Stimulated activated CD8-positive, alpha-beta memory T cell treated with anti-CD3 and anti-CD28 coated beads, Interleukin-12 subunit alpha, Interleukin-12 subunit beta, amount 100 ng/mL, for 24 hours (primary cell): ENCODE results near the gene ARAP1.

ENCODE experiments used
- DNase-seq: peaks from one replicate; pipeline ENCODE4 v3.0.0-alpha.2; 2020; ENCODE audit errors: extremely low read depth

Gene ARAP1

DNA sequence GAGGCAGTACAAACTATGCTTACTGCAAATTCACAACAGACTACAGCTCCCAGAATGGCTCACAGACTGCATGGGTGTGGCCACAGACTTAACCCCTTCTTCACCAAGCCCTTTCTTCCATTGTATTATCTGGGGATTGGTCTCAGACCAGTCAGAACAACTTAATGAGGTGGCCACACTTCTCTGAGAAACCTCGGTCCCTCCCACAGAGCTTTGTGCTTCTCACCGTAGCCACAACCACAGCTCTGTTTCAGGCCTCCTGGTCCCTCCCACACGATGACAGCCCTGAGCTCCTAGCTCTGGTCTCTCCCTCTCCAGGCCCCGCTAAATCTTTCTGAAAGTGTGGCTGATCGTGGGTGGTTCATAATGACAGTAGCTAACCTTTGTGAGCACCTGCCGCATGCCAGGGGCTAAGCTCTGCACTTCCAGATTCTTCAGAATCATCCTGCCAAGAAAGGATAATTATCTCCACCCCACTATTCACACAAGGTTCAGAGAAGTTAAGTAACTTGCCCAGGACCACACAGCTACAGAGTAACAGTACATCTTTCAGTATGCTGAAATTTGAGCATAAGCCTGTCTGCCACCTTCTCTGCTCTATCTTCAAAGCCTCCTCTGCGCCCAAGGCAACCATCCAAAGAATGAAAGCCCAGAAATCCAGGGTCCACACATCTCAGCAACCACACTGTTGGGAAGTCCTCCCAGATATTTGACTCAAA, 83.4 kb downstream of the ARAP1 start:
- peak; percentile 20 for DNase-seq

DNA sequence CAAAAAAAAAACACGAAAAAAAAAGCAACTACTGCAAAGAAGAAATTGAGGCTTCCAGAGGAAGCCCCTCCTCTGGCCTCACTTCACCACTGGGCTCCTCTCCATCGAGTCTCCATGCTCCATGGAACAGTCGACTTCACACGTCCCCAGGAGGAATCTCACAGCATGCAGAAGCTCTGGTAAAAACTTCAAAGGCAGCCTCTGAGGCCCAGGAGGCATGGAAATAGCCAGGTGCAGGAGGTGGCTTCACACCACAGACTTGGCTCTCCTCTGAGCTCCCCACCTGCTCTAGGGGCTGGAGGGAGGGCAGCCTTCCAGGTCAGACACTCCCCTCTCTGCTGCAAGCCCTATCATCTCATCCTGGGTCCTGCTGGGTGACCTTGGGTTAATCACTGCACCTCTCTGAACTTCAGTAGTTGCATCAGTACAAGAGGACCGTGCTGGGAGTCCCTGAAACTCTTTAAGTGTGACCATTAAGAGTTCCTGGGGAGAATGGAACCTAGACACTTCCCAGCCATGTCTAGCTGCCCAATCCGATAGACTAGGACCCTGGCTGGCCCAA, 86.2 kb downstream of the ARAP1 start:
- DNase-seq, result no peak

DNA sequence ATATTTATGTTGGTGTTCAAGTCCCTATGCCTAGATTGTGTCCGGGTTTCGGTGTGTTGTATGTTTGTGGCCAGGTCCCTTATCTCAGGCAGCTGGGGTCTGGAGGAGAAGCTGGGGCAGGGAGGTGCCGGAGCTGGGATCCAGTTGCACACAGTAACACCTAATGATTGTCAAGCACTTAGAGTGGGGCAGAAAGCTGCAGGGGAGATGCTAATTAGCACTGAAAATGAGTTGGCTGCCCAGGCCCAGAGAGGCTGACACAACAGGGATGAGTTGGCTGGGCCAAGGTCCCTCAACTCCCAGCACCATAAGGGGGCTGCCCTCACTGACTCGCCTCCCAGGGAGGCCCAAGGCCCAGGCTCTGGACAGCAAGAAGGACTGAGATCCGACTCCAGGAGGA, 90.2 kb downstream of the ARAP1 start:
- no peak for DNase-seq

DNA sequence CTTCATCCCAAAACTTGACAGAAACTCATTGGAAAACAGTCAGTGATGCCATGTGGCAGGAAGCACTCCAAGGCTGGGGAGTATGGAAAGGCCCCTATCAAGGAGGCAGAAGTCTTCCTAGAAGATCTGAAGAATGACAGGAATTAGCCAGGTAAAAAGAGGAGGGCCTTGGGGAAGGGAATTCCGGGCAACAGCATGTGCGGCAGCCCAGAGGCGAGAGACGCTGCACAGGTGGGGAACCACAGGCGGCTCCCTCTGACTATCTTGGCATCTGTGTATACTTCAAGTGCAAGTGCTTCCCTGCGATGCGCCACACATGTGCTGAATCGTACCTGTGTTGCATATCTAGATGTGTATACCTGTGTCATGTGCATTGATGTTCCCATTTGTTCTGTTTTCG, 90.7 kb downstream of the ARAP1 start:
- no peak for DNase-seq

DNA sequence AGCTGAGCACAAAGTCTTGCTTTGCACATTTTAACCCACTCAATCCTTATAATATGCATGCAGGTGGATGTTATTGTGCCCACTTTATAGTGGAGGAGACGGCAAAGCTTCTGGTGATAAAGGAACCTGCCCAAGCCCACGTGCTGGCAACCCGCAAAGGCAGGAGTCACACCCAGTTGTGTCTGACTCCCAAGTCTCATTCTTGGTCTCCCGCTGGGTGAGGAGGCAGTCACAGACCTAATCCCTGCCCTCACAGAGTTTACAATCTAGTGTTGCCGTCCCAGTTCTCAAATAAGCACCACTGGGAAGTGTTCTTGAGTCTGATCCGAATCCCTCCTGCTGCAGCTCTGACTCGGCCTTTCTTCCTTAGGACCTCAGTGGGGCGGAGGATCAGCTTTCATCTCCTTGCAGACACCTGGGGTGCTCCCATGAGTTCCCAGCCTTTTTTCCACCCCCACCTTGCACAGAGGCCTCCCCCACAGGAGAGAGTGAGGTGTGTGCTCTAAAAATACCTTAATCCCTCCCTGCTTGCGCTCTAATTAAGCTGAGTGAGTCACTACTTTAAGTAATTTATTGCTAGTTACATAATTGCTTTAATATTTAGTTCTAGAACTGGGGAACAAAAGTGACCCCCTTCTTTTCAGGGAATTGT, 93.1 kb downstream of the ARAP1 start:
- DNase-seq, result no peak

DNA sequence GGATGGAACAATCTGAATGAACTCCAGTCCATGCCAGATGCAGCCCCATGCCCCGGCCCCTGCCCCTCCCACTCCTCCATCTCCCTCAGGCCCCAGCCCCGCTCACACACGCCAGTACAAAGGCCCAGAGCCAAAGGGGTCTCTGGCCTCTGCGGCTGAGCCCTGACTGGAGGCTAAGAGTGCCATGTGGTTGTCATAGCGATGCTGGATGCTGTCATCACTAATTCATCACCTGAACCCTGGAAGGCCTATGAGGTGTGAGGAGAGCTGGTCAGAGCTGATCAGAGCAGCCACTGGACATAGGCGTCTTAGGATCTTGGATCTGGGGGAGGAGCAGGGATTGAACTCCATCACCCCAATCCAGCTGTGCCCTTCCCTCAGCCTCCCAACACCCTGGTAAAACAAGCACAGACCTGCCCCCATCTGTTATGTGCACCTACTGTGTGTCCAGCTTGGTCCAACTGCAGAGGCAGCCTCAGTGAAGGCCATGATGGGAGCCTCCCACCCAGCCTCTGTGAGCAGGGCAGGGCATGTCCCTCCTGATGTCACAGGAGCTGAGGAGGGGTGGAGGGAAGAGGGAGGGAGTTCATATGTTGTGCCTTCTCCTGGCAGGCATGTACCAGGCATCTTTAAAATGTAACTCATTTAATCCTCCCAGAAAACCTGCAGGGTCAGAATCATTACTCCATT, 94.7 kb downstream of the ARAP1 start:
- no peak for DNase-seq

DNA sequence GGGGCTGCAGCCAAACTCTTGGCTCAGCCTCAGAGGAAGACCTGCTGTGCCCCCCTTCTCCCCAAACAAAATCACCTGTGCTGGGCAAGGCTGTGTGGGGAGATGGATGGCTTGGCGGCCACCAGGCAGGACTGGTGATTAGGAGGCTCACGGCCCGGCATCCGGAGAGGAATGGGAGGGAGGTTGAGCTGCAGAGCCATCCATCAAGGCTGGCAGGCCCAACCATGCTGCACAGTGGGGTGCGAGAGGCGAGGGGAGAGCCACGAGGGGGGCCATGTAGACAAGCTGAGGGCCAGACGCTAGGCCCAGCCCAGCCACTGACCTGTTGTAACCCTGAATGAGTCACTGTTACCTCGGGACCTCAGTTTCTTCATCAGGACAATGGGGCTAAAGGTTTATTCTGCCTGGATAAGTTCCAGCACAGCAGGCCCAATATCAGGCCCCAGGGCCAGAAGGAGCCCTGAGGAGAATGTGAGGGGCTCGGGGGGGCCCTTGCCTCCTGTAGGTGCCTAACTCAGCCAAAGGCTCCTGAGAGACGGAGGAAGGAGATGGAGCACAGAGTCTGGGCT, 96.2 kb downstream of the ARAP1 start:
- DNase-seq, result no peak

DNA sequence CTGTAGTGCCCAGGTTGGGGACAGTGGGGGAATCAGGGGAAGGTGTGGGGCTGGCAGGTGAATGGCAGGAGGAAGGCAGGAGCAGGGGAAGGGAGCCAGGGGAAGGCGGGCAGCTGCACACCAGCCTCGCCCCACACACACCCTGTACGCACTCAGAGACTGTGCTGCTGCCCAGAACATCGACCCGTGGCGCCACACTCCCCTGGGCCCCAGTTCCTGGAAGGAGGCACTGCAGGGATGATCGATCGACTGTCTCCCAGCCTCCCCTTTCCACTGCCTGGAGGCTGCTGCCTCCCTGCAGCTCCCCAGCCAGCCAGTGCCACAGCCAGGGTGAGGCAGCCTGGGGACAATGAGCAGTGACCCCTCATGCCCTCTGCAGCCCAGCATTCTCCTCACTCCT, 97.2 kb downstream of the ARAP1 start:
- no peak for DNase-seq

DNA sequence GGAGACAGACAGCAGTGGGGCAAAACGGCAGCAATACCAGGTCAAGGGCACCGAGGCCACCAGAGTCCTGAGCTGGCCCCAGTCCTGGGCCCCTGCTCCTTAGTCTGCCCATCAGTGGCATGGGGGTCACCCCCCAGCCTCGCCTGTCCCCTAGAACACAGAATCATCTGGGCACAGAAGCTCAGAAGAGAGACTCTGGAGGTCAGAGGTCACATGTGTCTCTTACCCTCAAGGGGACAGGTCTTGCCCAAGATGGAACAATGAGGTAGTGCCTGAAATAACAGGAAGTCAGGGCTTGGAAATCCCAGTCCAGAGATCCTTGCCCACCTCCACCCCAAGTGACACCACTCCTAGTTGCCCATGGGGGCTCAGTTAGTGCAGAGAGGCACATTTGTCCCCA, 98.6 kb downstream of the ARAP1 start:
- no peak for DNase-seq

DNA sequence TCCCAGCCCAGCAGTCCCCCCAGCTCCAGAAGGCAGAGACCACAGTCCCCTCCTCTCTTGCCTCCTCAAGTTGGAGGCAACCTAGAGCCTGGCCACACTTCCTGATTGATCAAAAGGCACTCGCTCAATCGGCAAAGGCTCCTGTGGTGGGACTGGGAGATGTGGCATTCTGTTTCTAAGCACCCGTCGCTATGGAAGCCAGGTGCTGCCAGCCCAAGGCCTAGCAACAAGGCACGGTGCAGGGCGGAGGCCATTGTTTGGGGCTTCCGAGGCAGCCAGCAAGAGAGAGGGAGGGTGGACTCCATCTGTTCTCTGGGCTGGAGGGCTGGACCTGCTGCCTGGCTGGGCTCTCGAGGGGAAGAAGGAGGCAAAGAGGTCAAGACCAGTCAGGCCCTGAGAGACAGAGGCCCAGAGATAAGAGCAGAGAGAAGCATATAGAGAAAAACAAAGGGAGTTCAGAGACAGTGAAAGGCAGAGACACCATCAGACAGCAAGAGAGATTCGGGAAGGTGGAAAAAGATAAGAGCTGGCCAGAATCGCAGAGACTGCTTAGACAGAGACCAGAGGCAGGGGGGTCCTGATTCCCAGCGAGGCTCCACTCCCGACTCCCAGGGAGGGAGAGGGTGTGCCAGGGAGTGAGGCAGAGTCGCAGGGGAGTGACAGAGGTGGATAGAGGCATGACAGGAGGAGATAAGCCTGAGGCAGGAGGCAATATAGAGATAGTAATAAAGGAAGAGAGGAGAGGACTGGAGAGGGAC, 99.2 kb downstream of the ARAP1 start:
- no peak for DNase-seq

DNA sequence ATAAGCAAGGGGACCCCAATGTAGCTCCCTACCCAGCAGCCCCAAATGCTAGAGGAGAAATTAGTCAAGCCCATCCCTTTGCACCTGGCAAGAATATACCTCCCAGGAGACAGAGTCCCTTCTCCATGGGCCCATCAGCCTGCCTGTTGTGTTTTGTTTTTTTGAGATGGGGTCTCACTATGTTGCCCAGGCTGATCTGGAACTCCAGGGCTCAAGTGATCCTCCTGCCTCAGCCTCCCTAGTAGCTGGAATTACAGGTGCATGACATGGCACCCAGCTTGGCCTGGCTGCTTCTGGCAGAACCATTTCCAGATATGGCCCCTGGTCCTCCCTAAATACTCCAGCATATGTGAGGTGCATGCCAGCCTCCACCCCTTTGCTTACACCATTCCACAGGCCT, 100.1 kb downstream of the ARAP1 start:
- DNase-seq, result no peak

DNA sequence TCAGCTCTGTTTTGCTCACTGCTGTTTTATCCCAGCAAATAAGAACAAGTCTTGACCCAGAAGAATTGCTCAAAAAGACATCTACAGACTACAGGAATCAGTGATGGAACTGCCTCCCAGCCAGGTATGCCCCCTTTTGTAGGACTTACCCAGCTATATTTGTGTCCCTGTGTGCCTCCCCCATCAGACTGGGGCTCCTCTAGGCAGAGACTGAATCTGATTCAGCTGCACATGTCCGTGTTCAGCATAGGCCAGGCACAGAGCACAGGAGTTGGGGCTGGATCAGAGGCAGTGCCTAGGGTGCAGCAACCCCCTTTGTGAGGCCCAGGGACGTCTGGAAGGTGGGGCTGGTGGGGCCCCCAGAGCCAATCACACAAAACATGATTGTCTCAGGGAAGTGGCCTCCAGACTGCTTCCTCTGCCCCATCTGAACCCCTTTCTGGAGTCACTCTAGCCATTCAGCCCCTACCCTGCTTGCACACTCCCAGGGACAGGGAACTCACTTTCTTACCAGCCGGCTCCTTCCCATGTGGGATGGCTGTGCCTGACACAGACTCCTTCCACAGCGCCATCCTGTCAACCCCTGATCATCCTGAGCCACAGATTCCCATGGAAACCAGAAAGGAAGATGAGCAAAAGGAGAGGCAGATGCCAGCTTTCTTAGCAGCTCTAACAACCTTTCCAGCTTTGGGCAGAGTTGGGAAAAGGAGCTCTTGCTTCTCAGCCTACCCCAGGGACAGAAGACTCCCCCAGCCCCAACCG, 102.8 kb downstream of the ARAP1 start:
- no peak for DNase-seq

DNA sequence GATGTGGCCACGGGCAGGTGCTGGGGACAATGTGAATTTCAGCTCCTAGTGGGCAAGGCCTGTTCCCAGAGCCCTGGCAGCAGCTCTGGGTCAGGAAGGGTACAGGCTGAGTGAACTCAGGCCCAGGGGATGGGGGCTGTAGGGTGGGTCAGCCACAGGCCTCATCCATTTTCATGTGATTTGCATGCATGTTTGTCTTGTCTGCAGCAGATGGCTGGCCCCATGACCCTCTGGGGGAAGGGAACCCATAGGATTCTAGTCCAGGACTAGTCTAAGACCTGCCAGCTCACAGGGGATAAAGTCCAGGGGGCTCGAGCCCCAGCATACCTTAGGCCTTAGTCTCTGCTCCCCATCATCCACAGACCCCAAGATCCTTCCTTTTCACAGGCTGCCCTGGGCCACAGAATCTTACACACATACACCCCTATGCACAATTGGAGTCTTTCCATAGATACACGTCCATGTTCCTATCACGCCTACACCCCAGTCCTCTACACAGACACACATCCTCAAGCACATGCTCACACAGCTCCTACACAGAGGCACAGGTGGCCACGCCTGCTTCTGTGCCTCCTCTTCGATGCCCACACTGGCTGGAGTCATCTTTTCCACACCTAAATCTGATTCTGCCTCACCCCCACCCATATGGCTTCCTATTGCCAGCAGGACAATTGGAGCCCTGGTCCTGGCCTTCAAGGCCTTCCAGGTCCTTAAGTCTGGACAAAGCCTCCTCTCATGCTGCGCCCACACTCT, 103.6 kb downstream of the ARAP1 start:
- no peak for DNase-seq

DNA sequence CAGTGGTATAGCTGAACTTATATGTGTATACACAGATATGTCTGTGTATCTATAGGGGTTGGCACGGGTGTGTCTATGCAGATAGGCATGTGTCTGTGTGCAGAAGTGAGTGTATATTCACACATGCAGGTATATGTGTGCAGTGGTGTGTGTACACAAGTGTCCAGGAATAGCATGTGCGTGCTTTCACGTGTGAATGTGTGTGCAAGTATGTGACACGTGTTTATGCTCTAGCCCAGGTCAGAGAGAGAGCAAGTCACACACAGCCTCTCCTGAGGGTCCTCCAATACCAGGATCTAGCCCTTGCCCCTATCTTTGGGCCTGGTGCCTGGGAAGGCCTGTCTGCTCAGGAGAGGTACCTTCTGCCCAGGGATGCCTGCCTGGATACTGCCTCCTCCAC, 104.3 kb downstream of the ARAP1 start:
- no peak for DNase-seq

DNA sequence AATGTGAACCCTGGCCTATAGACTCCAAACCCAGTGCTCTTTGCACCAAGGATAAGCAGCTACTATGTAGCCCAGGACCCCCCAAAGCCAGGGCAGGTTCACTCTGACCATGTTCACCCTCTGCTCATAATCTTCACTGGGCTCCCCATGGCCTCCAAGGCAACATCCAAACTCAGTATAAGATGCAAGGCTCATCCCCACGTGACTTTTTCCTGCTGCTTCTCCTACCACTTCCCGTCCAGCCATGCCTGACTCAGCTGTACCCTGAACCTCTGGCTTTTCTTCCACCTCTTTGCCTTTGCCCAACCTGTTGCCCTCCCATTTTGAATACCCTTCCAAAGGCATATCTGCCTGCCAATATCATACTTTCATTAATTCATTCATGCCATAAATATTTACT, 105.7 kb downstream of the ARAP1 start:
- no peak for DNase-seq

DNA sequence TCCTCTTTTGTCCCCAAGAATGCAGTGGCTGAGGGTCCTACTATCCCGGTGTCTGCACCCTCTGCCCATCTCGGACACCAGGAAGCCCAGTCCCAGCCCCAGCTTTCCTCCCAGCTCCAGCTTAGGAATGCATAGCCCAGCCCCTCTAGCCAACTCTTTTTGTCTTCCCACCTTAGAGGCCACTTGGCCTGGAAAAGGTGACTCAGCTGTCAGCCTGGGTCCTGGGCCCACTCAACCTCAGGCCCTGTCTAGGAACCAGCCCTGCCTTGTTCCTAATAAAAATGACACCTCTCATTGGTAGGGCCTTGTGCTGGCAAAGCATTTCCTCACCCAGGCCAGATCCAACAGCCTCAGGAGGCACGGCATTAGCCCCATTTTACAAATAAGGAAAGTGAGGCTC, 106.2 kb downstream of the ARAP1 start:
- no peak for DNase-seq

DNA sequence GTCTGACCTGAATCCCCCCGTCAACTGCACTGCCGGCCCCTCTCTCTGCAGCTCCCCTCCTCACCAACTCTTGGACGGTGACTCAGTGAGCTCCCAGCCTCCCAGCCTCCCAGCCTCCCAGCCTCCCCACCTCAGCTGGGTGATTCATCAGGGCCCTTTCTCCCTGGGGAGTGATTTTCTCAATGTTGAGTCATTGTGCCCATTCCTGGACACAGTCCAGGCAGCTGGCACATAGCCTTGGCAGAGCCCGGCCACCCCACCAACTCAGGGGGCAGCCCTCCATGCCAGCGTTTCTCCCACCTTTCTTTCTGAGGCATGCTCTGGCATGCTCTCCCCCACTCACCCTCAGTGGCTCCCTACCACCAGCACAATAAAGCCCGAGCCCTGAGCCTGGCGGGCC, 108.7 kb downstream of the ARAP1 start:
- DNase-seq, result no peak

DNA sequence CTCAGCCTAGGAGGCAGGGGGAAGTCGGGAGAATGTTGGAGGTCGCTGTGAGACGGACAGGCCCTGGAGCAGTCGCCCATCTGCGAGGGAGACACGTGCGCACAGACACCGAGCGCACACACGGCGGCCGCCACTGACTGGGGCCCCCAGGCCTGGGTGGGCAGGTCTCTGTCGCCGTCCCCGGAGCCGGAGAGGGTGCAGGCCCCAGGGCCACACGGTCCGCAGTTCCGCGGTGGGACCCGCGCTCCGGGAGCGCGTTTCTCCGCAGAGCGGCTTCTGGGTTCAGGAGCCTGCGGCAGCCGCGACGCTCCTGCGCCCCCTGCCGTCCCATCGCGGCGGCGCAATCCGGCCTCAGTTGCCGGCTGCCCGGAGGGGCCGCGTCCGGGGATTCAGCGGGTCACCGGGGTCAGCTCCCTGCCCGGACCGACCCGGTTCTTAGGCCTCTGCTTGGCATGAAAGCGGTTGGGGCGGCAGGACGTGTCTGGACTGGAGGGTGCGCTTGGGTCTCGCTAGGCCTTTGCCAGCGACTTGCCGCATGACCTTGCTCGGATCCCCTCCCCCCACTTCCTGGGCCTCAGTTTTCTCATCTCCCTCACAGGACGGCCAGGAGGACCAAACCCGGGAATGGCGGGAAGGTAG, 109.2 kb downstream of the ARAP1 start:
- DNase-seq, result peak; percentile 16

DNA sequence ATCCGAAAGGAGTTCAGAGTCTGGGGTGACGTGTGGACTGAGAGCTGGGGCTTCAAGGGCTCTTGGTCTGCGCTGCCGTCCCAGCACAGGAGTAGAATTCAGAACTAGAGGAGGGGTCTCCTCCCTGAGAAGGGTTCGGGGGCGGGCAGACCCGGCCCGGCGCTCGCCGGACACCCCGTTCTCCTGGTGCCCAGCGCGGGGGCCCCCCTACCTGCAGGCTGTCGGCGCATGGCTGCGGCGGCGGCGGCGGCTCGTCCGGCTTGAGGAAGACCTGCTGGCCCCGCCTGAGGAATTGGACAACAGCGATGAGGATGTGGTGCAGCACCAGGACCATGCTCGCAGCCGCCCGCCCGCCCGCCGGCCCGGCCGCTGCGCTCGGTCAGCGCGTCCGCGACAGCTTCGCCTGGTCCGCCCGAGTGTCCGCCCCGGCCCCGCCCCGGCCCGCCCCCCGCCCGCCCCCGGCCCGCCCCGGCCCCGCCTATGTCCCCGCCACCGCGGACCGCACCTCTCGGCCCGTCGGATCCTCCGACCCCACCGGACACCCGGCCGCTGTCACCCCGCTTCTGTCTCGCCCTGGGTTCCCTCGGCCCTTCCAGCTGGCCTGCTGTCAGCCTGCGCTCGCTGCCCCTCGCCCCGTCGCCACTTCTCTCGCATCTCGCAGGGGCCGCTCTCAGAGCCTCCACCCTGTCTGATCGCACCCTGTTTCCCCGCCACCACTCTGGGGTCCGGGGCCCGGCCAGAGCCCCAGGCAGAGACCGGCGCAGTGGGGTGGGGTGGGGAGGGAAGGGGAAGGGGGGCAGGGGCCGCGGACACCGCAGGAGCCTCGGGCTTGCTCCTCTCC, 109.9 kb downstream of the ARAP1 start:
- DNase-seq, result no peak
